Mesothelial cell of epicardium (in vitro differentiated cells): ENCODE data around the gene PKP4. TPM values are rescaled to one million over a fixed set of nuclear protein-coding genes. Genes with fewer than 3 reads are reported as not detected.

Source experiments
- DNase-seq, 2 experiments: peaks; one replicate each; pipeline ENCODE4 v3.0.0; 2021; ENCODE audit warnings: low spot score in 2 of 2; ENCODE audit not compliant: unreplicated experiment in 2 of 2
- H3K27ac Mint-ChIP-seq: 2 replicates; pipeline ENCODE4 v1.8.0; 2021; ENCODE audit warnings: mixed read lengths
- H3K27me3 Mint-ChIP-seq: 2 replicates; pipeline ENCODE4 v1.8.0; 2021; ENCODE audit warnings: low read depth, mixed read lengths
- H3K36me3 Mint-ChIP-seq: 2 replicates; pipeline ENCODE4 v1.8.0; 2021; ENCODE audit warnings: mixed read lengths
- H3K4me1 Mint-ChIP-seq: 2 replicates; pipeline ENCODE4 v1.8.0; 2021; ENCODE audit warnings: mixed read lengths
- H3K4me3 Mint-ChIP-seq: 2 replicates; pipeline ENCODE4 v1.8.0; 2021; ENCODE audit warnings: mild to moderate bottlenecking, moderate library complexity, mixed read lengths
- H3K9me3 Mint-ChIP-seq: 2 replicates; pipeline ENCODE4 v1.8.0; 2021; ENCODE audit warnings: mixed read lengths
- CTCF ChIP-seq: fragments of 200-600 bp; sonication (generic); IDR thresholded peaks from one replicate; pipeline ENCODE4 v1.5.0; 2021; ENCODE audit warnings: antibody characterized with exemption; ENCODE audit not compliant: unreplicated experiment
- total RNA-seq: library from RNA; stranded (reverse); gene quantifications from 3 replicates; pipeline ENCODE4 v1.2.1, GENCODE V29; 2021

Gene PKP4
- total RNA-seq, 1 donor from 2014 or later = 70.8 TPM

GRCh38 chr2:158618891-158619490 lies 162.2 kb downstream of the PKP4 start:
- TF ChIP-seq CTCF = no peak
- no peak overlapping the region for H3K4me3 Mint-ChIP-seq
- peaks cover 8% of the 10 kb centered on the region for H3K4me1 Mint-ChIP-seq
- no peaks in the 10 kb centered on the region for H3K27me3 Mint-ChIP-seq
- no peak for DNase-seq
- no peaks in the 10 kb centered on the region for H3K9me3 Mint-ChIP-seq
- H3K36me3 Mint-ChIP-seq = peaks cover 19% of the 10 kb centered on the region
- peak overlapping the region; percentile 28 for H3K27ac Mint-ChIP-seq

GRCh38 chr2:158619496-158619895 lies 162.7 kb downstream of the PKP4 start:
- H3K36me3 Mint-ChIP-seq = peaks cover 21% of the 10 kb centered on the region
- DNase-seq = no peak
- no peaks in the 10 kb centered on the region for H3K9me3 Mint-ChIP-seq
- peaks cover 8% of the 10 kb centered on the region for H3K4me1 Mint-ChIP-seq
- no peak for TF ChIP-seq CTCF
- H3K27me3 Mint-ChIP-seq = no peaks in the 10 kb centered on the region
- H3K27ac Mint-ChIP-seq = peak overlapping the region; percentile 28
- H3K4me3 Mint-ChIP-seq = no peak overlapping the region

- Mint-ChIP-seq H3K27ac (no peak overlapping the region), H3K27me3 (no peaks in the 10 kb centered on the region), H3K4me1 (peaks cover 8% of the 10 kb centered on the region), H3K36me3 (peaks cover 29% of the 10 kb centered on the region), H3K9me3 (no peaks in the 10 kb centered on the region), H3K4me3 (no peak overlapping the region)
- no peak for TF ChIP-seq CTCF
- no peak for DNase-seq
Observed at GRCh38 chr2:158620656-158621055, 163.9 kb downstream of the PKP4 start.

GRCh38 chr2:158624071-158624667 lies 167.4 kb downstream of the PKP4 start:
- H3K4me1 Mint-ChIP-seq = peaks cover under 1% of the 10 kb centered on the region
- H3K9me3 Mint-ChIP-seq = no peaks in the 10 kb centered on the region
- H3K27ac Mint-ChIP-seq = no peak overlapping the region
- no peak for DNase-seq
- no peak overlapping the region for H3K4me3 Mint-ChIP-seq
- H3K27me3 Mint-ChIP-seq = no peaks in the 10 kb centered on the region
- no peak for TF ChIP-seq CTCF
- peaks cover 26% of the 10 kb centered on the region for H3K36me3 Mint-ChIP-seq

- DNase-seq = no peak
- Mint-ChIP-seq H3K4me3 (no peak overlapping the region), H3K9me3 (no peaks in the 10 kb centered on the region), H3K36me3 (peaks cover 29% of the 10 kb centered on the region), H3K27me3 (no peaks in the 10 kb centered on the region), H3K27ac (no peak overlapping the region), H3K4me1 (no peaks in the 10 kb centered on the region)
- TF ChIP-seq CTCF = no peak
Observed at GRCh38 chr2:158624961-158625360, 168.2 kb downstream of the PKP4 start.
